Left lung (tissue), 10 donors: ENCODE data around the gene MUC21. TPM values are rescaled to one million over a fixed set of nuclear protein-coding genes. Genes with fewer than 3 reads are reported as not detected.
"Not testable (repeated sequence)": the region's sequence is repeated elsewhere in the genome, so short reads cannot be mapped to it uniquely, and the experiment has no call there.

ENCODE experiments used
- ATAC-seq: fragments of 200-7000 bp; cut with Tn5 transposase; one replicate; pipeline ENCODE4 v1.9.1; 2020; ENCODE audit warnings: moderate library complexity
- DNase-seq, 4 donors: peaks; one replicate each; pipeline ENCODE4 v3.0.0-alpha.2; 2013 to 2020
- H3K27ac ChIP-seq, 2 donors: fragments of 200-600 bp; sonication (generic) in 1 of 2; one replicate each; pipeline versions ENCODE4 v1.5.0 to v1.8.0; 2020 to 2021
- H3K27me3 ChIP-seq, 2 donors: fragments of 200-600 bp; sonication (generic) in 1 of 2; one replicate each; pipeline versions ENCODE4 v1.5.0 to v1.8.0; 2020 to 2021
- H3K36me3 ChIP-seq, 2 donors: fragments of 200-600 bp; sonication (generic) in 1 of 2; one replicate each; pipeline versions ENCODE4 v1.5.0 to v1.8.0; 2020 to 2021
- H3K4me1 ChIP-seq, 2 donors: fragments of 200-600 bp; one replicate each; pipeline ENCODE4 v1.8.0; 2021
- H3K4me3 ChIP-seq, 2 donors: fragments of 200-600 bp; sonication (generic) in 1 of 2; one replicate each; pipeline versions ENCODE4 v1.5.0 to v1.8.0; 2020 to 2021; ENCODE audit warnings: mild to moderate bottlenecking in 1 of 2
- H3K9me3 ChIP-seq, 2 donors: fragments of 200-600 bp; sonication (generic) in 1 of 2; one replicate each; pipeline versions ENCODE4 v1.5.0 to v1.8.0; 2020 to 2021
- intact Hi-C, 2 donors: fragments of 100-400 bp; cut with DNase I; formaldehyde crosslinking; loops; one replicate each; pipeline versions ENCODE4 v1.11.2 to v1.14.2; 2022
- polyA plus RNA-seq, 6 donors: library from polyadenylated mRNA; unstranded; fragments of 120-200 nt; gene quantifications; one replicate each; pipeline ENCODE4 v1.2.1, GENCODE V29; 2013; ENCODE audit not compliant: insufficient read length in 6 of 6
- total RNA-seq, 2 donors: library from RNA; stranded (reverse); fragmentation: NEBNext Ultra II Directional; extraction: Animal tissue kit (Norgen Biotek cat#: 25700); gene quantifications; one replicate each; pipeline ENCODE4 v1.2.1, GENCODE V29; 2021
- TF ChIP-seq, protein P1 (sequence below), 2 donors: fragments of 200-600 bp; sonication (generic) in 1 of 2; IDR thresholded peaks; one replicate each; pipeline versions ENCODE4 v1.5.0 to v1.8.0; 2021; ENCODE audit warnings: antibody characterized with exemption in 2 of 2
- donor health status: DM: no; HTN: yes; CAD: no.
- donor health status: DM: no; HTN: no; CAD: no.

The MUC21 gene
- total and polyA plus RNA-seq, 8 donors: 0.04 to 9.5 (median 4.3) TPM; not detected in 4

DNA sequence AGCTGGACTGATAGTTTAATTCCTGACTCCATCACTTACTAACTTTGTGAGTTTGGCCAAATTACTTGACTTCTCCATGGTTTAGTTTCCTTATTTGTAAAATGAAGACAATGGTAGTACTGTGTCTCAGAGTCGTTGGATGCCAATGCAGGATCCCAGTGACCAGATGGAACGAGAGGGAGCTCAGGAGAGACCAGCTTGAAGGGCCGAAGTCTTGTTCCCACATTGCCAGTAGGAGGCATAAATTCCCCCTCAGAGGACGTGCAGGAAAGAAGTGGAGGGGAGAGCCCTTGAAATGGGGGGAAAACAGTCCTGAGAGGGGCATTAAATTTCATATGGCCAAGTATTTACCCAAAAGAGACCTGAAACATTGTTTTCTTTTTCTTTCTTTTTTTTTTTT is 24.6 kb downstream of the MUC21 start:
- H3K36me3 ChIP-seq: no peaks in the 10 kb centered on the region
- no peaks in the 10 kb centered on the region for H3K27me3 ChIP-seq
- DNase-seq: no peak
- H3K4me3 ChIP-seq: no peak overlapping the region
- peak overlapping the region; percentile 6 to 42 for H3K27ac ChIP-seq
- ATAC-seq: no peak
- TF ChIP-seq, protein P1, sequence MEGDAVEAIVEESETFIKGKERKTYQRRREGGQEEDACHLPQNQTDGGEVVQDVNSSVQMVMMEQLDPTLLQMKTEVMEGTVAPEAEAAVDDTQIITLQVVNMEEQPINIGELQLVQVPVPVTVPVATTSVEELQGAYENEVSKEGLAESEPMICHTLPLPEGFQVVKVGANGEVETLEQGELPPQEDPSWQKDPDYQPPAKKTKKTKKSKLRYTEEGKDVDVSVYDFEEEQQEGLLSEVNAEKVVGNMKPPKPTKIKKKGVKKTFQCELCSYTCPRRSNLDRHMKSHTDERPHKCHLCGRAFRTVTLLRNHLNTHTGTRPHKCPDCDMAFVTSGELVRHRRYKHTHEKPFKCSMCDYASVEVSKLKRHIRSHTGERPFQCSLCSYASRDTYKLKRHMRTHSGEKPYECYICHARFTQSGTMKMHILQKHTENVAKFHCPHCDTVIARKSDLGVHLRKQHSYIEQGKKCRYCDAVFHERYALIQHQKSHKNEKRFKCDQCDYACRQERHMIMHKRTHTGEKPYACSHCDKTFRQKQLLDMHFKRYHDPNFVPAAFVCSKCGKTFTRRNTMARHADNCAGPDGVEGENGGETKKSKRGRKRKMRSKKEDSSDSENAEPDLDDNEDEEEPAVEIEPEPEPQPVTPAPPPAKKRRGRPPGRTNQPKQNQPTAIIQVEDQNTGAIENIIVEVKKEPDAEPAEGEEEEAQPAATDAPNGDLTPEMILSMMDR (IDR thresholded peaks at IDR 0.05): no peak
- intact Hi-C loops: no loop called here
- H3K9me3 ChIP-seq: no peaks in the 10 kb centered on the region
- H3K4me1 ChIP-seq: peaks cover 0 to 8% of the 10 kb centered on the region in 2 donors

DNA sequence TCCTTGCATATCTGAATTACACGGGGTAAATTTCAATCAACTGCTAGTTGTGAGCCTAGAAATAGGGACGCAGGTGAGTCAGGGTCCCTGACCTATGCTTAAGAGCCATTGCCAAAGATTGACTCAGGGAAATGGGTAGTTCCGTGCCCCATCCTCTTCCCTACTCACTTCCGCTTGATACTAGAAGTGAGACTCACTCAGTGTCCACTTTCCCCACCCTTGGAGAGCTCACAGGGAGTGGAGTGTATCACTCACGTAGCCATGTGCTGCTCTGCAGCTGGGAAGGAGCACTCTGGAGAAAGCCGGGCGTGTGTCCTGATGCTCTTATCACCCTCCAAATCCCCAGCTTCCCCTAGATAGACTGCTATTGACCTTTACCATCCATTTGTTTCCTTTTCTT is 26.2 kb downstream of the MUC21 start:
- no peak overlapping the region for H3K4me3 ChIP-seq
- no peak overlapping the region for H3K27ac ChIP-seq
- no peaks in the 10 kb centered on the region for H3K9me3 ChIP-seq
- intact Hi-C loops: no loop called here
- H3K36me3 ChIP-seq: no peaks in the 10 kb centered on the region
- H3K4me1 ChIP-seq: peaks cover 0 to 8% of the 10 kb centered on the region in 2 donors
- H3K27me3 ChIP-seq: no peaks in the 10 kb centered on the region
- TF ChIP-seq, protein P1 (IDR thresholded peaks at IDR 0.05): no peak
- no peak for ATAC-seq
- no peak for DNase-seq

DNA sequence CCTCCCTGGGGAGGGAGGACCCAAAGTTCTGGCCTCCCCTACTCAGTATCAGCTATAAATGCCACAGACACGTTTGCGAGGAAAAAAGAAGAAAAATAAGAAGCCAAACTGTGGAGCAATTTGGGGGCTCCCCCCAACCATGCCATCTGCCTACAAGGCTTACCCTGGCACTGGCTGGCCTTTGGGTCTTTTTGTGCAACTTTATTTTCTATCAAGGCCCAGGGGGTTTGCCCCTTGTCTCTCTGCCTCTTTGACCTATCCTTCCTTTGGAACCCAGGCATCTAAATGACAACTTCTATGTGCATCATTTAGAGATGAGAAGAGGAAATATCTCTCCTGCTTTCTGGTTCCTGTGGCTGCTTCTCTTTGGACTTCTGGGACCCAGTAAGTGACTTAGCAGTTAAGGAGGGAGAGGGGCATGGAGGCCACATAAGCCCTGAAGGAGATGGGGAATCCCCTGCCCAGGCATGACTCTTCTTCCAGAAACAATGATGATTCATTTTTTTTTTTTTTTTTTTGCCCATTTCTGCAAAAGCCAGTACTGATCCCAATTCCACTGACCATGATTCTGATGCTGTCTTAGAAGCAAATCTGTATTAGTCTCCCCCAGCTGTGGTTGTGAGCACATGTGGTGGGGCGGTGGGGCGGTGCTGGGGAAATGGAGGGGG is 27.0 kb downstream of the MUC21 start, which contains the start of gene MUC22:
TSS of gene MUC22 (plus strand) at position 82 of the 668 bp plus-strand sequence. CDS start at position 315, 233 bp downstream.
- TF ChIP-seq, protein P1 (IDR thresholded peaks at IDR 0.05): no peak
- Histone ChIP-seq H3K4me1 (peaks cover 0 to 5% of the 10 kb centered on the region in 2 donors), H3K36me3 (no peaks in the 10 kb centered on the region), H3K27me3 (no peaks in the 10 kb centered on the region), H3K4me3 (no peak within 1 kb of the TSS), H3K9me3 (no peaks in the 10 kb centered on the region), H3K27ac (no peak within 1 kb of the TSS)
- DNase-seq (no peak), ATAC-seq (no peak)
- intact Hi-C loops: no loop called here

DNA sequence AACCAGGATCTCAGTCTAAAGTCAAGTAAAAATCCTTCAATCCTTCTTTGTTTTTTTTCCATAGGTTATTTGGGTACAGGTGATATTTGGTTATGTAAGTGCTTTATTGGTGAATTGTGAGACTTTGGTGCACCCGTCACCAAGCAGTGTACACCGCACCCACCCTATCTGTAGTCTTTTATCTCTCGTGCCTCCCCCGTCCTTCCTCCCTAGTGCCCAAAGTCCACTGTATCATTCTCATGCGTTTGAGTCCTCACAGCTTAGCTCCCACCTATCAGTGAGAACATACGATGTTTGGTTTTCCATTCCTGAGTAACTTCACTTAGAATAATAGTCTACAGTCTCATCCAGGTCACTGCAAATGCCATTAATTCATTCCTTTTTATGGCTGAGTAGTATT is 27.6 kb downstream of the MUC21 start:
- intact Hi-C loops: no loop called here
- H3K36me3 ChIP-seq: no peaks in the 10 kb centered on the region
- H3K4me3 ChIP-seq: no peak overlapping the region
- H3K27me3 ChIP-seq: no peaks in the 10 kb centered on the region
- peaks cover 0 to 5% of the 10 kb centered on the region in 2 donors for H3K4me1 ChIP-seq
- DNase-seq: no peak
- H3K27ac ChIP-seq: no peak overlapping the region
- no peak for ATAC-seq
- no peaks in the 10 kb centered on the region for H3K9me3 ChIP-seq
- TF ChIP-seq, protein P1 (IDR thresholded peaks at IDR 0.05): no peak

DNA sequence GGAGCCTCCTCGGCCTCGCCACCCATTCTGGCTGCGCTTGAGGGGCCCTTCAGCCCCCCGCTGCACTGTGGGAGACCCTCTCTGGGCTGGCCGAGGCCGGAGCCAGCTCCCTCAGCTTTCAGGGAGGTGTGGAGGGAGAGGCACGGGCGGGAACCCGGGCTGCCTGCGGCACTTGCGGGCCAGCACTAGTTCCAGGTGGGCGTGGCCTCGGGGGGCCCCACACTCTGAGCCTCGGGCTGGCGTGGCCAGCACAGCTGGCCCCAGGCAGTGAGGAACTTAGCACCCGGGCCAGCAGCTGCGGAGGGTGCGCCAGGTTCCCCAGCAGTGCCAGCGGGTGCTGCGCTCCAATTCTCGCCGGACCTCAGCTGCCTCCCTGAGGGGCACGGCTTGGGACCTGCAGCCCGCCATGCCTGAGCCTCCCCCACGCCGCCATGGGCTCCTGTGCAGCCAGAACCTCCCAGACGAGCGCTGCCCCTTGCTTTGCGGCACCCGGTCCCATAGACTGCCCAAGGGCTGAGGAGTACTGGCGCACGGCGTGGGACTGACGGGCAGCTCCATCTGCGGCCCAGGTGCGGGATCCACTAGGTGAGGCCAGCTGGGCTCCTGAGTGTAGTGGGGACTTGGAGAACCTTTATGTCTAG is 33.3 kb downstream of the MUC21 start:
- intact Hi-C loops: no loop called here
- TF ChIP-seq, protein P1 (IDR thresholded peaks at IDR 0.05): no peak
- no peaks in the 10 kb centered on the region for H3K4me1 ChIP-seq
- DNase-seq (no peak), ATAC-seq (no peak)
- no peaks in the 10 kb centered on the region for H3K36me3 ChIP-seq
- H3K4me3 ChIP-seq: no peak overlapping the region
- no peaks in the 10 kb centered on the region for H3K9me3 ChIP-seq
- peaks cover 0 to 6% of the 10 kb centered on the region in 2 donors for H3K27me3 ChIP-seq
- no peak overlapping the region for H3K27ac ChIP-seq

DNA sequence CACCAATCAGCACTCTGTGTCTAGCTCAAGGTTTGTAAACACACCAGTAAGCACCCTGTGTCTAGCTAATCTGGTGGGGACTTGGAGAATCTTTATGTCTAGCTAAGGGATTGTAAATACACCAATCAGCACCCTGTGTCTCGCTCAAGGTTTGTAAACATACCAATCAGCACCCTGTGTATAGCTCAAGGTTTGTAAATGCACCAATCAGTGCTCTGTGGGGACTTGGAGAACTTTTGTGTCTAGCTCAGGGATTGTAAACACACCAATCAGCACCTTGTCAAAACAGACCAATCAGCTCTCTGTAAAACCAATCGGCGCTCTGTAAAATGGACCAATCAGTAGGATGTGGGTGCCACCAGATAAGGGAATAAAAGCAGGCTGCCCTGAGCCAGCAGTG is 33.9 kb downstream of the MUC21 start:
- H3K4me3 ChIP-seq, H3K9me3 ChIP-seq, H3K27me3 ChIP-seq, ATAC-seq, DNase-seq, H3K4me1 ChIP-seq, H3K27ac ChIP-seq, H3K36me3 ChIP-seq, intact Hi-C loops: not testable (repeated sequence)
